OCI-LY3 (cell line): ENCODE measurements around the gene HEMGN.
"Not testable (repeated sequence)": the region's sequence is repeated elsewhere in the genome, so short reads cannot be mapped to it uniquely, and the experiment has no call there.

ENCODE experiments used
- CTCF ChIP-seq: fragments of 200-600, 300-600 bp; sonication (generic); IDR thresholded peaks from 2 replicates; pipeline ENCODE4 v1.5.1; 2014; ENCODE audit warnings: antibody characterized with exemption, low read length, low read depth
- EZH2phosphoT487 ChIP-seq: fragments of 200-600 bp; shearing (Covaris generic); IDR thresholded peaks from 2 replicates; pipeline ENCODE4 v1.6.1; 2018; ENCODE audit warnings: antibody characterized with exemption, mixed run types, low read depth

DNA sequence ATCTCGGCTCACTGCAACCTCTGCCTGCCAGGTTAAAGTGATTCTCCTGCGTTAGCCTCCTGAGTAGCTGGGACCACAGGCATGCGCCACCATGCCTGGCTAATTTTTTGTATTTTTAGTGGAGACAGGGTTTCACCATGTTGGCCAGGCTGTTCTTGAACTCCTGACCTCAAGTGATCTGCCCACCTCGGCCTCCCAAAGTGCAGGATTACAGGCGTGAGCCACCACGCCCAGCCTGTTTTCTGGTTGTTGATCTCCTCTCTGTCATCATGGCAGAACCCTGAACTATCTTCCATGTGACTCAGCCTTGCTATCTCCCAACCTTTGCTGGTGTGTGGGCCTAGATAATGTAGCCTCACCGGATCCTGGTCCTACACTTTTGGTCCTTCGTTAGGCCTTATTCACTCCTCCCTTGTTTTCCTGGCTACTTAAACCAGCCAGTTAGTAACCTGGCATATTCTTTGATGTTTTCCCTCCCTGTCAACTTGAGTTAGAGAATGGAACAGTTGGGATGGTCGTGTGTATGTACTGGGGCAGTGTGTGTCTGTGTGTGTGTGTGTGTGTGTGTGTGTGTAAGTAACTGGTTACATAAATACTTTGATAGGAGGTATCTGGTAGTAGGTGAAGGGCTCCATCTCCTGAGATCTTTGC lies 22.8 kb upstream of the HEMGN start:
- not testable (repeated sequence) for TF ChIP-seq CTCF, EZH2phosphoT487
